ENCODE data around the gene FAM76B. TPM values are rescaled to one million over a fixed set of nuclear protein-coding genes. Genes with fewer than 3 reads are reported as not detected.

FAM76B gene
- total and polyA plus RNA-seq, 9 of the 15 experiments (the other 6 are each of a cell fraction or from before 2014, with no cell fraction given) = 22.5 to 60.0 (median 35.0) TPM

DNA sequence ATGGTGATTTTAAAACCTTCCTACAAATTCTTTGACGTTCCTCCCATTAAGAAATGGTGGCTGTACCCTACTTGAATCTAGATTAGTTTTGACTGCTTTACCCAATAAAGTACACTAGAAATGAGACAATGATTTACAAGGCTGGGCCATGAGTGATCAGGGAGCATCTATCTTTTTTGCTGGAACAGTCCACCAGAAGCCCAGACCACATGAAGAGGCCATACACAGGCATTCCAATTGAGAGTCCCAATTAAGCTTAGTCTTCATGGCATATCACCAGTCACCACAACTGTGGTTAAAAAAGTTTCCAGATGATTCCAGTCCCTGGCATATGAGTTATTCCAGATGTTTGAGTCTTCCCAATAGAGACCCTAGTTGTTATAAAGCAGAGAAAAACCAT is 39.5 kb downstream of the FAM76B start:
- in situ Hi-C loops (cut with MboI) = loop anchor here (5.0 kb wide), 1 partner anchor 43 kb away; no protein-coding TSS in a partner anchor
- Histone ChIP-seq H3K4me1 (replicated peaks in 1 of 2; ENCODE audit: control insufficient read depth in 2 of 2, insufficient read depth in 2 of 2, low read length in 2 of 2) (peaks cover 0 to 5% of the 10 kb centered on the region in 2 experiments; a peak in 2 of 5 replicates), H3K79me2 (ENCODE audit: control insufficient read depth, insufficient read depth, low read length) (no peaks in the 10 kb centered on the region), H3K27me3 (ENCODE audit: control insufficient read depth in 2 of 2, insufficient read depth in 2 of 2, low read length in 2 of 2) (no peaks in the 10 kb centered on the region), H3K4me2 (ENCODE audit: insufficient read depth, low read length) (no peak overlapping the region), H3K9me3 (replicated peaks; ENCODE audit: control insufficient read depth, insufficient read depth, low read depth, low read length) (no peaks in the 10 kb centered on the region), H2AFZ (ENCODE audit: low read depth, low read length) (no peak overlapping the region), H3K9ac (ENCODE audit: insufficient read depth in 1 of 2, low read depth in 2 of 2, low read length in 2 of 2) (no peak overlapping the region), H3K36me3 (ENCODE audit: control insufficient read depth, insufficient read depth, low read length) (no peaks in the 10 kb centered on the region), H3K27ac (ENCODE audit: extremely low read depth, low read depth, low read length) (no peak overlapping the region), H3K4me3 (no peak overlapping the region), H3K9me1 (ENCODE audit: control insufficient read depth, insufficient read depth, low read length) (no peaks in the 10 kb centered on the region), H4K20me1 (replicated peaks; ENCODE audit: control insufficient read depth, insufficient read depth, low read length) (no peaks in the 10 kb centered on the region)
- intact Hi-C loops (cut with micrococcal nuclease) = no loop called here
- 22% methylated on average over 1 of the region's 1 CpG for WGBS (ENCODE audit: insufficient coverage, low coverage, missing lambda C conversion rate)
- DNase-seq (ENCODE audit: extremely low read depth in 1 of 4, low spot score in 3 of 4) = no peak
- no peak for FAIRE-seq
- ChIA-PET POLR2A (interaction anchor here (1.1 to 1.7 kb wide), 2 partner anchors 11 to 13 kb away, joined by 4 read pairs; no protein-coding TSS in a partner anchor), CTCF (ENCODE audit: low intra/inter-chr PET ratio) (no interaction called here)
- no peak for ATAC-seq
- no TSS peak for BruUV-seq (replicated peaks)
- TF ChIP-seq RHOXF2B (CRISPR knock-in tag; conservative IDR thresholded peaks at IDR 0.05) (no peak), SIN3A (IDR thresholded peaks at IDR 0.05; ENCODE audit: borderline replicate concordance in 2 of 2, control insufficient read depth in 1 of 2, low read depth in 2 of 2, low read length in 2 of 2) (no peak), SMARCE1 (IDR thresholded peaks at IDR 0.05) (no peak), RBM25 (IDR thresholded peaks at IDR 0.05; ENCODE audit: low read depth, low read length, severe bottlenecking) (no peak), CREM (IDR thresholded peaks at IDR 0.05; ENCODE audit: low read depth) (no peak), SMAD4 (CRISPR knock-in tag; conservative IDR thresholded peaks at IDR 0.05) (no peak), CC2D1A (IDR thresholded peaks at IDR 0.05) (no peak), KLF6 (CRISPR knock-in tag; IDR thresholded peaks at IDR 0.05; ENCODE audit: borderline replicate concordance) (no peak)
- TF ChIP-seq, protein P1, sequence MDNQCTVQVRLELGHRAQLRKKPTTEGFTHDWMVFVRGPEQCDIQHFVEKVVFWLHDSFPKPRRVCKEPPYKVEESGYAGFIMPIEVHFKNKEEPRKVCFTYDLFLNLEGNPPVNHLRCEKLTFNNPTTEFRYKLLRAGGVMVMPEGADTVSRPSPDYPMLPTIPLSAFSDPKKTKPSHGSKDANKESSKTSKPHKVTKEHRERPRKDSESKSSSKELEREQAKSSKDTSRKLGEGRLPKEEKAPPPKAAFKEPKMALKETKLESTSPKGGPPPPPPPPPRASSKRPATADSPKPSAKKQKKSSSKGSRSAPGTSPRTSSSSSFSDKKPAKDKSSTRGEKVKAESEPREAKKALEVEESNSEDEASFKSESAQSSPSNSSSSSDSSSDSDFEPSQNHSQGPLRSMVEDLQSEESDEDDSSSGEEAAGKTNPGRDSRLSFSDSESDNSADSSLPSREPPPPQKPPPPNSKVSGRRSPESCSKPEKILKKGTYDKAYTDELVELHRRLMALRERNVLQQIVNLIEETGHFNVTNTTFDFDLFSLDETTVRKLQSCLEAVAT (IDR thresholded peaks at IDR 0.05) = no peak
- TF ChIP-seq, protein P2, sequence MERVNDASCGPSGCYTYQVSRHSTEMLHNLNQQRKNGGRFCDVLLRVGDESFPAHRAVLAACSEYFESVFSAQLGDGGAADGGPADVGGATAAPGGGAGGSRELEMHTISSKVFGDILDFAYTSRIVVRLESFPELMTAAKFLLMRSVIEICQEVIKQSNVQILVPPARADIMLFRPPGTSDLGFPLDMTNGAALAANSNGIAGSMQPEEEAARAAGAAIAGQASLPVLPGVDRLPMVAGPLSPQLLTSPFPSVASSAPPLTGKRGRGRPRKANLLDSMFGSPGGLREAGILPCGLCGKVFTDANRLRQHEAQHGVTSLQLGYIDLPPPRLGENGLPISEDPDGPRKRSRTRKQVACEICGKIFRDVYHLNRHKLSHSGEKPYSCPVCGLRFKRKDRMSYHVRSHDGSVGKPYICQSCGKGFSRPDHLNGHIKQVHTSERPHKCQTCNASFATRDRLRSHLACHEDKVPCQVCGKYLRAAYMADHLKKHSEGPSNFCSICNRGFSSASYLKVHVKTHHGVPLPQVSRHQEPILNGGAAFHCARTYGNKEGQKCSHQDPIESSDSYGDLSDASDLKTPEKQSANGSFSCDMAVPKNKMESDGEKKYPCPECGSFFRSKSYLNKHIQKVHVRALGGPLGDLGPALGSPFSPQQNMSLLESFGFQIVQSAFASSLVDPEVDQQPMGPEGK (CRISPR knock-in tag; IDR thresholded peaks at IDR 0.05; ENCODE audit: borderline replicate concordance) = no peak

Data from K562 (cell line).